Activated B cell treated with CpG ODN at 0.5 μM for 24 hours (primary cell): Measurements from ENCODE around the gene CARM1. TPM values are rescaled to one million over a fixed set of nuclear protein-coding genes. Genes with fewer than 3 reads are reported as not detected.

Source experiments
- ATAC-seq: fragments of 200-7000 bp; cut with Tn5 transposase; one replicate; pipeline ENCODE4 v1.10.0; 2021; ENCODE audit warnings: low read depth, mild to moderate bottlenecking, moderate library complexity
- CTCF ChIA-PET: fragments of 350-600 bp; sonication (Branson Sonifier 250); formaldehyde crosslinking; loops from one replicate; lab custom pipeline; 2021; ENCODE audit warnings: antibody characterized with exemption; lab: Charles Lee
- POLR2A ChIA-PET: fragments of 350-600 bp; sonication (Branson Sonifier 250); formaldehyde crosslinking; loops from one replicate; lab custom pipeline; 2021; ENCODE audit warnings: antibody characterized with exemption; lab: Charles Lee
- DNase-seq: peaks from one replicate; pipeline ENCODE4 v3.0.0; 2022
- H3K27ac Mint-ChIP-seq: one replicate; pipeline ENCODE4 v1.8.0; 2020; ENCODE audit warnings: mixed read lengths
- H3K27me3 Mint-ChIP-seq: one replicate; pipeline ENCODE4 v1.8.0; 2021; ENCODE audit warnings: mixed read lengths
- H3K36me3 Mint-ChIP-seq: one replicate; pipeline ENCODE4 v1.8.0; 2021; ENCODE audit warnings: low read depth, mixed read lengths
- H3K4me1 Mint-ChIP-seq: one replicate; pipeline ENCODE4 v1.8.0; 2021; ENCODE audit warnings: mixed read lengths
- H3K4me3 Mint-ChIP-seq: one replicate; pipeline ENCODE4 v1.8.0; 2020; ENCODE audit warnings: mild to moderate bottlenecking, mixed read lengths
- H3K9me3 Mint-ChIP-seq: one replicate; pipeline ENCODE4 v1.8.0; 2020; ENCODE audit warnings: mixed read lengths
- intact Hi-C: fragments of 100-400 bp; cut with micrococcal nuclease; formaldehyde crosslinking; loops from one replicate; pipeline ENCODE4 v1.15.1; 2024
- total RNA-seq: library from RNA; stranded (reverse); gene quantifications from 2 replicates; pipeline ENCODE4 v1.2.3, GENCODE V29; 2022
- TF ChIP-seq, protein P1 (sequence below): fragments of 200-600 bp; IDR thresholded peaks from one replicate; pipeline ENCODE4 v1.8.0; 2022; ENCODE audit warnings: antibody characterized with exemption, mild to moderate bottlenecking

CARM1 gene
- total RNA-seq, 1 donor from 2014 or later, result 39.1 TPM

DNA sequence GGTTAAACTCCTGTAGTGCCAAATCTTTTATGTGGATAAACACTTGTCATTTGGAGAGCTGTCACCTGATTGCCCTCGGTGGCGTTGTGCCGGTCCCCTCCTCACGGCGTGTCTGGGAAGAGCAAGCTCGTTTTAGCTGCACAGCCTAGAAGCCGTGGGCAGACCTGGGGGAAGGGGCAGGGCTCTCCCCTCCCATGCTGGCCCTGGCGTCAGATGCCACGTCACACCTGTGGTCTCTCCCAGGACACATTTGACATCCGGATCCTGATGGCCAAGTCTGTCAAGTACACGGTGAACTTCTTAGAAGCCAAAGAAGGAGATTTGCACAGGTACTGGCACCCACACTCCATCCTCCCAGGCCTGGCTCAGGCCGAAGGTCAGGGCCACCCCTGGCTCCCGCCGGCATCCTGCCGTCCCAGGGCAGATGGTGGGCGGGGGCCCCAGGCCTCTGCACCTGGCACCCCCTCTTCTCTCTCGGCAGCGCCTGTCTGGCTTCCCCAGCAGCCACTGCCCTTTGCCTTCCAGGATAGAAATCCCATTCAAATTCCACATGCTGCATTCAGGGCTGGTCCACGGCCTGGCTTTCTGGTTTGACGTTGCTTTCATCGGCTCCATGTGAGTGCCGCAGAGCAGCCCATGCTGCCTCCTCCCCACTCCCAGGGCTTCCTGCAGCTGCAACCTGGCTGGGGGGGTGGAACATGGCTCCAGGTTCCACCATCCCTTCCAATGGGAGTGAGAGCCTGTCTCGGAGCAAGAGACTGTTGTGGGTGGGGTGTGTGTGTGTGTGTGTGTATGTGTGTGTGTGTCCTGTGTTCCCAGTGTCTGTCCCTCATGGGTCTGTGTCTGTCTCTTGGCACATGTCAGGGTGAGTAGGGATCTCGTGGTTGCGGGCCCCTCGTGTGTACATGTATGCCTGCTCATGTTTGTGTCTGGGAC lies 48.3 kb downstream of the CARM1 start:
- CTCF ChIA-PET, result no interaction called here
- Mint-ChIP-seq H3K4me1 (no peaks in the 10 kb centered on the region), H3K36me3 (peaks cover 57% of the 10 kb centered on the region), H3K27ac (no peak overlapping the region), H3K9me3 (no peaks in the 10 kb centered on the region), H3K27me3 (no peaks in the 10 kb centered on the region), H3K4me3 (no peak overlapping the region)
- POLR2A ChIA-PET, result no interaction called here
- TF ChIP-seq, protein P1, sequence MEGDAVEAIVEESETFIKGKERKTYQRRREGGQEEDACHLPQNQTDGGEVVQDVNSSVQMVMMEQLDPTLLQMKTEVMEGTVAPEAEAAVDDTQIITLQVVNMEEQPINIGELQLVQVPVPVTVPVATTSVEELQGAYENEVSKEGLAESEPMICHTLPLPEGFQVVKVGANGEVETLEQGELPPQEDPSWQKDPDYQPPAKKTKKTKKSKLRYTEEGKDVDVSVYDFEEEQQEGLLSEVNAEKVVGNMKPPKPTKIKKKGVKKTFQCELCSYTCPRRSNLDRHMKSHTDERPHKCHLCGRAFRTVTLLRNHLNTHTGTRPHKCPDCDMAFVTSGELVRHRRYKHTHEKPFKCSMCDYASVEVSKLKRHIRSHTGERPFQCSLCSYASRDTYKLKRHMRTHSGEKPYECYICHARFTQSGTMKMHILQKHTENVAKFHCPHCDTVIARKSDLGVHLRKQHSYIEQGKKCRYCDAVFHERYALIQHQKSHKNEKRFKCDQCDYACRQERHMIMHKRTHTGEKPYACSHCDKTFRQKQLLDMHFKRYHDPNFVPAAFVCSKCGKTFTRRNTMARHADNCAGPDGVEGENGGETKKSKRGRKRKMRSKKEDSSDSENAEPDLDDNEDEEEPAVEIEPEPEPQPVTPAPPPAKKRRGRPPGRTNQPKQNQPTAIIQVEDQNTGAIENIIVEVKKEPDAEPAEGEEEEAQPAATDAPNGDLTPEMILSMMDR, result no peak
- intact Hi-C loops, result no loop called here
- DNase-seq, result no peak
- ATAC-seq, result no peak

GRCh38 chr19:10920288-10920655 lies 48.9 kb downstream of the CARM1 start:
- ATAC-seq (no peak), DNase-seq (no peak)
- TF ChIP-seq, protein P1, result no peak
- POLR2A ChIA-PET, result no interaction called here
- CTCF ChIA-PET, result no interaction called here
- Mint-ChIP-seq H3K9me3 (no peaks in the 10 kb centered on the region), H3K36me3 (peaks cover 54% of the 10 kb centered on the region), H3K4me1 (no peaks in the 10 kb centered on the region), H3K4me3 (no peak overlapping the region), H3K27me3 (no peaks in the 10 kb centered on the region), H3K27ac (no peak overlapping the region)
- intact Hi-C loops, result no loop called here

DNA sequence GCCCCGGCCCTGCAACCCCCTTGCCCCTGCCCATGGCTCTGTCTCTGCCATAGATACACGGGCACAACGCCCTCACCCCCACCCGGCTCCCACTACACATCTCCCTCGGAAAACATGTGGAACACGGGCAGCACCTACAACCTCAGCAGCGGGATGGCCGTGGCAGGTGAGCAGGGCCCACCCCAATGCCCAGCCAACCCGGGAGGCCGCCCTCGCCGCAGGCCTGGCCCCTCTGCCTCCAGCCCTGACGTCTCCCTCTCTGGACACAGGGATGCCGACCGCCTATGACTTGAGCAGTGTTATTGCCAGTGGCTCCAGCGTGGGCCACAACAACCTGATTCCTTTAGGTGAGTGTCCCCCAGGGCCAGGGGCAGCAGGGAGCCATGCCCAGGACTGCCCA lies 49.4 kb downstream of the CARM1 start:
- Mint-ChIP-seq H3K4me1 (no peaks in the 10 kb centered on the region), H3K27ac (no peak overlapping the region), H3K4me3 (no peak overlapping the region), H3K36me3 (peaks cover 52% of the 10 kb centered on the region), H3K27me3 (no peaks in the 10 kb centered on the region), H3K9me3 (no peaks in the 10 kb centered on the region)
- TF ChIP-seq, protein P1, result no peak
- ChIA-PET POLR2A (no interaction called here), CTCF (no interaction called here)
- intact Hi-C loops, result no loop called here
- ATAC-seq (no peak), DNase-seq (no peak)

- ATAC-seq, result no peak
- Mint-ChIP-seq H3K4me3 (no peak overlapping the region), H3K27ac (no peak overlapping the region), H3K36me3 (peaks cover 49% of the 10 kb centered on the region), H3K27me3 (no peaks in the 10 kb centered on the region), H3K4me1 (no peaks in the 10 kb centered on the region), H3K9me3 (no peaks in the 10 kb centered on the region)
- no peak for DNase-seq
- TF ChIP-seq, protein P1, result no peak
- intact Hi-C loops, result no loop called here
- ChIA-PET POLR2A (no interaction called here), CTCF (no interaction called here)
Observed at GRCh38 chr19:10921199-10921909, 50.0 kb downstream of the CARM1 start.
